Neuronal stem cell (in vitro differentiated cells): ENCODE measurements around the gene PBX2.

Experiments
- DNase-seq: peaks from one replicate; pipeline ENCODE4 v3.0.0-alpha.2; 2013; ENCODE audit warnings: low spot score
- H2AFZ ChIP-seq: one replicate; pipeline ENCODE4 v1.6.1; 2013; ENCODE audit warnings: mild to moderate bottlenecking, low read length, inconsistent platforms
- H2AK5ac ChIP-seq: 2 replicates; pipeline ENCODE4 v1.6.1; 2013; ENCODE audit warnings: low read depth, mild to moderate bottlenecking, inconsistent platforms, low read length, moderate library complexity, mixed read lengths
- H2BK120ac ChIP-seq: 2 replicates; pipeline ENCODE4 v1.6.1; 2013; ENCODE audit warnings: low read depth, mild to moderate bottlenecking, inconsistent platforms, low read length, moderate library complexity, mixed read lengths
- H2BK12ac ChIP-seq: one replicate; pipeline ENCODE4 v1.6.1; 2013; ENCODE audit warnings: low read length, inconsistent platforms
- H2BK15ac ChIP-seq: 2 replicates; pipeline ENCODE4 v1.6.1; 2013; ENCODE audit warnings: mild to moderate bottlenecking, low read length, inconsistent platforms, mixed read lengths
- H2BK5ac ChIP-seq: one replicate; pipeline ENCODE4 v1.6.1; 2013; ENCODE audit warnings: inconsistent platforms, mild to moderate bottlenecking, low read length, moderate library complexity
- H3K14ac ChIP-seq: one replicate; pipeline ENCODE4 v1.6.1; 2013; ENCODE audit warnings: low read length, inconsistent platforms
- H3K18ac ChIP-seq: 2 replicates; pipeline ENCODE4 v1.6.1; 2013; ENCODE audit warnings: low read length, inconsistent platforms
- H3K23ac ChIP-seq: 2 replicates; pipeline ENCODE4 v1.6.1; 2013; ENCODE audit warnings: low read depth, mild to moderate bottlenecking, mixed read lengths, low read length, inconsistent platforms; ENCODE audit not compliant: poor library complexity
- H3K27ac ChIP-seq: replicated peaks from 3 replicates; pipeline ENCODE4 v1.5.1; 2013; ENCODE audit warnings: low read length, inconsistent platforms
- H3K27me3 ChIP-seq, 3 experiments: 2 replicates each; pipeline ENCODE4 v1.6.1; 2013; ENCODE audit warnings: low read length in 3 of 3, mild to moderate bottlenecking in 2 of 3, inconsistent platforms in 1 of 3, low read depth in 1 of 3, mixed read lengths in 1 of 3, moderate library complexity in 1 of 3; ENCODE audit not compliant: control insufficient read depth in 3 of 3, insufficient read depth in 3 of 3
- H3K36me3 ChIP-seq, 2 donors: replicated peaks in 1 of 2; 2 replicates each; pipeline ENCODE4 v1.6.1; 2013; ENCODE audit warnings: low read length in 2 of 2; ENCODE audit not compliant: control insufficient read depth in 2 of 2, insufficient read depth in 2 of 2
- H3K4ac ChIP-seq: 2 replicates; pipeline ENCODE4 v1.6.1; 2013; ENCODE audit warnings: inconsistent platforms, mild to moderate bottlenecking, low read length, moderate library complexity
- H3K4me1 ChIP-seq, 2 donors: 1 replicate in 1 of 2; 2 replicates in 1 of 2; pipeline ENCODE4 v1.6.1; 2013; ENCODE audit warnings: low read length in 2 of 2, low read depth in 1 of 2; ENCODE audit not compliant: control insufficient read depth in 2 of 2, insufficient read depth in 1 of 2
- H3K4me2 ChIP-seq: one replicate; pipeline ENCODE4 v1.6.1; 2013; ENCODE audit warnings: mild to moderate bottlenecking, low read length, inconsistent platforms; ENCODE audit not compliant: insufficient read depth, poor library complexity, severe bottlenecking
- H3K4me3 ChIP-seq, 2 donors: 2 replicates each; pipeline ENCODE4 v1.5.1; 2013; ENCODE audit warnings: low read length in 2 of 2, mild to moderate bottlenecking in 2 of 2, inconsistent platforms in 1 of 2, moderate library complexity in 1 of 2
- H3K79me1 ChIP-seq: one replicate; pipeline ENCODE4 v1.6.1; 2013; ENCODE audit warnings: low read depth, mild to moderate bottlenecking, inconsistent platforms, low read length, moderate library complexity
- H3K9ac ChIP-seq: one replicate; pipeline ENCODE4 v1.6.1; 2013; ENCODE audit warnings: mild to moderate bottlenecking, low read depth, low read length, inconsistent platforms; ENCODE audit not compliant: poor library complexity
- H3K9me3 ChIP-seq, 2 donors: replicated peaks in 1 of 2; 2 replicates each; pipeline versions ENCODE3 to v1.6.1; 2013; ENCODE audit warnings: low read length in 2 of 2, mild to moderate bottlenecking in 2 of 2, inconsistent platforms in 1 of 2, low read depth in 1 of 2, mixed read lengths in 1 of 2, moderate library complexity in 1 of 2; ENCODE audit not compliant: control insufficient read depth in 2 of 2, insufficient read depth in 1 of 2
- H4K8ac ChIP-seq: one replicate; pipeline ENCODE4 v1.6.1; 2013; ENCODE audit warnings: low read depth, mild to moderate bottlenecking, inconsistent platforms, low read length, moderate library complexity
- H4K91ac ChIP-seq: one replicate; pipeline ENCODE4 v1.6.1; 2013; ENCODE audit warnings: low read length, low read depth, mild to moderate bottlenecking, inconsistent platforms; ENCODE audit not compliant: poor library complexity
- WGBS, 2 donors: extraction: QIAGEN DNeasy Blood & Tissue Kit; methylation state at CpG; one replicate each; pipeline ENCODE4 v1.1.7; 2013; ENCODE audit warnings: missing lambda C conversion rate in 2 of 2, mixed read lengths in 1 of 2; ENCODE audit not compliant: insufficient read length in 2 of 2, insufficient replicate concordance in 1 of 2; ENCODE audit errors: extremely low coverage in 2 of 2; 5-methylcytosine and 5-hydroxymethylcytosine counted together

Gene PBX2

DNA sequence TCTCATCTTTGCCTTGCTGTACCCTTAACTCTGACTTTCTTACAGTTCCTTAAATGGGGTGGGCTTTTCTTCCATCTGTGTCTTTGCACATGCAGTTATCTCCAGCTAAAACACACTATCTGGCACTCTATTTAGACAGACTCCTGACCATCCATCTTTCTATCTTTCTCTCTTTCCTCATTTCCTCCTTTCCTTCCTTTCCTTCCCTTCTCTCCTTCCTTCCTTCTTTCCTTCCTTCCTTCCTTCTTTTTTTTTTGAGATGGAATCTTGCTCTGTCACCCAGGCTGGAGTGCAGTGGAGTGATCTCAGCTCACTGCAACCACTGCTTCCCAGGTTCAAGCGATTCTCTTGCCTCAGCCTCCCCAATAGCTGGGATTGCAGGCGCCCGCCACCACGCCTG, 25.6 kb upstream of the PBX2 start:
- Histone ChIP-seq H3K9me3 (no peaks in the 10 kb centered on the region), H3K18ac (no peak overlapping the region), H2BK5ac (no peak overlapping the region), H3K9ac (no peak overlapping the region), H2BK15ac (no peak overlapping the region), H3K4me3 (no peak overlapping the region), H3K4me1 (no peaks in the 10 kb centered on the region), H3K4me2 (no peak overlapping the region), H3K4ac (no peak overlapping the region), H2AFZ (no peak overlapping the region), H3K36me3 (no peaks in the 10 kb centered on the region), H3K79me1 (no peaks in the 10 kb centered on the region), H4K91ac (no peak overlapping the region), H3K27ac (no peak overlapping the region), H2BK12ac (no peak overlapping the region), H2AK5ac (no peak overlapping the region), H3K23ac (no peak overlapping the region), H3K27me3 (peaks cover 0 to 37% (median 0%) of the 10 kb centered on the region in 3 experiments), H4K8ac (no peak overlapping the region), H3K14ac (no peak overlapping the region), H2BK120ac (no peak overlapping the region)
- DNase-seq, result no peak
- no CpG with 5 or more reads among the region's 4 CpGs for WGBS, 2 donors

DNA sequence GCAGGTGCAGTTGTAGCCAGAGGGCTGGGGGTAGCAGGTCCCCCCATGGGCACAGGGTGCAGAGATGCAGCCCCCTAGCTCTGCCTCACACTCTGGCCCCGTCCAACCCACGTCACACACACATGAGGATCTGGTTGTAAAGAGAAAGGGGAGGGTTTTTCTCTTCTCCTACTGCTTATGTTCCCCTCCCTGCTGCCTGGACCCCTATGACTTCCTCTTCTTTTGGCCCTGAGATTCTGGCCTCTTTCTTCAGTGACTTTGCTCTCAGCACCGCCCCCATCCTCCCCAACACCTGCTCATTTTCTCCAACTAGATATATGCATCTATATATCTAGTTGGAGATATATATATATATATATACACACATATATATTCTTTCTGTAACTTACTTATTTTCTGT, 24.1 kb upstream of the PBX2 start:
- H4K8ac ChIP-seq, result no peak overlapping the region
- DNase-seq, result no peak
- peak overlapping the region; percentile 12 for H3K9ac ChIP-seq
- no peak overlapping the region for H3K4ac ChIP-seq
- H3K4me1 ChIP-seq, result no peaks in the 10 kb centered on the region
- no peak overlapping the region for H2AK5ac ChIP-seq
- H3K27me3 ChIP-seq, result peaks cover 0 to 30% (median 0%) of the 10 kb centered on the region in 3 experiments
- no peak overlapping the region for H2AFZ ChIP-seq
- peak overlapping the region; percentile 52 for H3K18ac ChIP-seq
- H2BK12ac ChIP-seq, result no peak overlapping the region
- H3K4me2 ChIP-seq, result no peak overlapping the region
- no peak overlapping the region for H2BK120ac ChIP-seq
- no peak overlapping the region for H2BK15ac ChIP-seq
- no peaks in the 10 kb centered on the region for H3K36me3 ChIP-seq
- no peak overlapping the region for H3K27ac ChIP-seq
- no peaks in the 10 kb centered on the region for H3K9me3 ChIP-seq
- no CpG with 5 or more reads among the region's 3 CpGs for WGBS, 2 donors
- no peaks in the 10 kb centered on the region for H3K79me1 ChIP-seq
- no peak overlapping the region for H3K4me3 ChIP-seq
- H4K91ac ChIP-seq, result no peak overlapping the region
- H2BK5ac ChIP-seq, result no peak overlapping the region
- H3K14ac ChIP-seq, result no peak overlapping the region
- H3K23ac ChIP-seq, result peak overlapping the region; percentile 14

DNA sequence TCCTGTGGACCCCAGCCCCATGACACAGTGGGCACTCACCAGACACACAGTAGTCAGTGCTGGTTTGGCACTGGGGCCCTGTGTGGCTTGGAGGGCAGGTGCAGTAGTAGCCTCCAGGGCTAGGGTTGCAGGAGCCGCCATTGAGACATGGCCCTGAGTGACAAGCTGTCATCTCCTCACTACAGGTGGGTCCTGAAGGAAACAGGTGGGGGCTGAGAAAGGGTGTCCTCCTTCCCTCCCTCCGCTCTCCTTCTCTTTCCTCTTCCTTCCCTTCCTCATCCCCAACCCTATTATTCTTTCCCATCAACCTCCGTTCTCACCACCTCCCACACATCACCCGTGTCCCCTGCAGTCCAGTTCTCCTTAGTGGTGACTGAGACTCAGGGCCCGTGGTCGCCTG, 23.6 kb upstream of the PBX2 start:
- H3K9ac ChIP-seq, result peak overlapping the region; percentile 34
- no peak overlapping the region for H2BK5ac ChIP-seq
- no peak overlapping the region for H3K4me2 ChIP-seq
- H3K4me1 ChIP-seq, result no peaks in the 10 kb centered on the region
- H2AK5ac ChIP-seq, result peak overlapping the region; percentile 38
- no peak overlapping the region for H4K91ac ChIP-seq
- no peak overlapping the region for H4K8ac ChIP-seq
- no peak overlapping the region for H3K14ac ChIP-seq
- H2BK120ac ChIP-seq, result no peak overlapping the region
- H3K4ac ChIP-seq, result no peak overlapping the region
- peak overlapping the region in 1 of 2 donors; percentile 37 for H3K4me3 ChIP-seq
- no peak for DNase-seq
- WGBS, 2 donors, result 100% methylated on average over 2 of the region's 6 CpGs; no CpG with 5 or more reads in 1 of the 2 donors
- H3K79me1 ChIP-seq, result no peaks in the 10 kb centered on the region
- H3K23ac ChIP-seq, result peak overlapping the region; percentile 14
- H2BK12ac ChIP-seq, result no peak overlapping the region
- peaks cover 0 to 30% (median 0%) of the 10 kb centered on the region in 3 experiments for H3K27me3 ChIP-seq
- no peak overlapping the region for H3K27ac ChIP-seq
- no peak overlapping the region for H2BK15ac ChIP-seq
- no peaks in the 10 kb centered on the region for H3K36me3 ChIP-seq
- no peaks in the 10 kb centered on the region for H3K9me3 ChIP-seq
- no peak overlapping the region for H3K18ac ChIP-seq
- H2AFZ ChIP-seq, result no peak overlapping the region

DNA sequence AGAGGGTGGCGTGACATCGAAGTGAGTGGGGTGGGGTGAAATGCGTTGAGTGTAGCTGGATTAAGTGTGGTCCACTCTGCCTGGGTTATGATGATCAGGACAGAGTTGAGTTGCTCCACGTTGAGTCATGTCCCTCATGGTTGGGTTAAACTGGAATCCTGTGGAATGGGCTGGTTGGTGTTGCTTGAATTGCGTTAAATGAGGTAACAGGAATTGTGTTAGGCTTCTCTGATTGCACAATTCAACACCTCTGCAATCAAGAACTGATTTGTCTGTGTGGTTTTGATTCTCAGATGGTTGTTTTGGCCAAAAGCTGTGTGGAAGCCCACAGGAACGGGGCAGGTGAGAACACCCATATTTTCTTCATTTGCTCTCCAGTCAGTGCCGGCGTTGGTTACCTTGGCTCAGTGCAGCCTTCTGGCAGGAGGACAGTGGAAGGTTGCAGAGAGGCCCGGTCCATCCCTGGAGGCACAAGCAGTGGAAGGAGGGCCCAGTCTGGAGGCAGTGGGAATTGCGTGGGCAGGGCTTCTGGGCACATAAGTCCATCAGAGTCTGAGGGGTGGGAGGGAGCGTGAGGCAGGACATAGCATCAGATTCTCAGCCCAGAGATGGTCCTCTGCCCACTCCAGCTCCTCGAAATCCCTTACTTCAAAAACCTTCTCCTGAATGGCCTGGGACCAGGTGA, 22.2 kb upstream of the PBX2 start:
- H2BK15ac ChIP-seq, result peak overlapping the region; percentile 59
- H2AK5ac ChIP-seq, result peak overlapping the region; percentile 88
- H4K91ac ChIP-seq, result no peak overlapping the region
- H3K4me2 ChIP-seq, result no peak overlapping the region
- H3K18ac ChIP-seq, result peak overlapping the region; percentile 19
- no peak overlapping the region for H3K9ac ChIP-seq
- H4K8ac ChIP-seq, result no peak overlapping the region
- no peak overlapping the region for H3K4me3 ChIP-seq
- DNase-seq, result no peak
- no peak overlapping the region for H3K14ac ChIP-seq
- H2BK12ac ChIP-seq, result no peak overlapping the region
- H2BK5ac ChIP-seq, result no peak overlapping the region
- peaks cover 0 to 18% (median 0%) of the 10 kb centered on the region in 3 experiments for H3K27me3 ChIP-seq
- H2AFZ ChIP-seq, result no peak overlapping the region
- whole genome bisulfite sequencing, 2 donors, result no CpG with 5 or more reads among the region's 12 CpGs
- H3K79me1 ChIP-seq, result no peaks in the 10 kb centered on the region
- no peaks in the 10 kb centered on the region for H3K4me1 ChIP-seq
- no peaks in the 10 kb centered on the region for H3K9me3 ChIP-seq
- no peak overlapping the region for H3K4ac ChIP-seq
- no peak overlapping the region for H2BK120ac ChIP-seq
- no peak overlapping the region for H3K27ac ChIP-seq
- H3K36me3 ChIP-seq, result no peaks in the 10 kb centered on the region
- H3K23ac ChIP-seq, result no peak overlapping the region
